ENCODE results near the gene CREB3L2.

DNA sequence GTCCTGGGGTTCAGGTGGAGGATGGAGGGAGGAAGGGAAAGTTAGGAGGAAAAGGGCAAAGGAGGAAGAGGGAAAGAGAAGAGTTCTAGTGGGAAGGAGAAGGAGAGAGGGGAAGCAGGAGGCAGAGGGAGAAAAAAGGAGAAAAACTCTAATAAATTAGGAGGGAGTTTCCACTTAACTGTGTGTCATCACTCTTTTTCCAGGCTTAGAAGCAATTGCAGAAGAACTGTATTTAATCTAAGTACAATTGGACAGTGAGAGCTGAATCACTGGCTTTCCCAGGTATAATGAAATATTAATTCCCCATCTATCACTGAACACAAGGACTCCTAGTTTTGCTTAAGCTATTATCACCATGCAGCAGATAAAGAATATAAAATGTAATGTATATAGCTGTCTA is 76.8 kb downstream of the CREB3L2 start:
- TF ChIP-seq, protein P1, sequence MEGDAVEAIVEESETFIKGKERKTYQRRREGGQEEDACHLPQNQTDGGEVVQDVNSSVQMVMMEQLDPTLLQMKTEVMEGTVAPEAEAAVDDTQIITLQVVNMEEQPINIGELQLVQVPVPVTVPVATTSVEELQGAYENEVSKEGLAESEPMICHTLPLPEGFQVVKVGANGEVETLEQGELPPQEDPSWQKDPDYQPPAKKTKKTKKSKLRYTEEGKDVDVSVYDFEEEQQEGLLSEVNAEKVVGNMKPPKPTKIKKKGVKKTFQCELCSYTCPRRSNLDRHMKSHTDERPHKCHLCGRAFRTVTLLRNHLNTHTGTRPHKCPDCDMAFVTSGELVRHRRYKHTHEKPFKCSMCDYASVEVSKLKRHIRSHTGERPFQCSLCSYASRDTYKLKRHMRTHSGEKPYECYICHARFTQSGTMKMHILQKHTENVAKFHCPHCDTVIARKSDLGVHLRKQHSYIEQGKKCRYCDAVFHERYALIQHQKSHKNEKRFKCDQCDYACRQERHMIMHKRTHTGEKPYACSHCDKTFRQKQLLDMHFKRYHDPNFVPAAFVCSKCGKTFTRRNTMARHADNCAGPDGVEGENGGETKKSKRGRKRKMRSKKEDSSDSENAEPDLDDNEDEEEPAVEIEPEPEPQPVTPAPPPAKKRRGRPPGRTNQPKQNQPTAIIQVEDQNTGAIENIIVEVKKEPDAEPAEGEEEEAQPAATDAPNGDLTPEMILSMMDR (conservative IDR thresholded peaks at IDR 0.05), result no peak
- no peak for TF ChIP-seq EZH2 (IDR thresholded peaks at IDR 0.05; ENCODE audit: low read depth)

Data from PC-9 (cell line).